ENCODE measurements around the gene PNPLA7.

GRCh38 chr9:137461316-137461662, 88.9 kb downstream of the PNPLA7 start:
- no peak for TF ChIP-seq CTCF (conservative IDR thresholded peaks at IDR 0.05; ENCODE audit: low read depth, low read length)
- TF ChIP-seq EZH2 (IDR thresholded peaks at IDR 0.05; ENCODE audit: borderline replicate concordance, low read depth, low read length, poor library complexity, severe bottlenecking): no peak
